Right atrium auricular region (tissue), 2 donors: Measurements from ENCODE around the gene PCAT6. TPM values are rescaled to one million over a fixed set of nuclear protein-coding genes. Genes with fewer than 3 reads are reported as not detected.

Source experiments
- DNase-seq: peaks from one replicate; pipeline ENCODE4 v3.0.0-alpha.2; 2019; ENCODE audit warnings: low spot score
- H3K27ac ChIP-seq, 2 donors: fragments of 200-600 bp; sonication (generic); 1 replicate in 1 of 2; 2 replicates in 1 of 2; pipeline ENCODE4 v1.5.1; 2016 to 2019
- H3K27me3 ChIP-seq, 2 donors: fragments of 200-600 bp; sonication (generic); one replicate each; pipeline versions ENCODE4 v1.5.1 to v1.6.0; 2017 to 2019
- H3K36me3 ChIP-seq: fragments of 200-600 bp; sonication (generic); one replicate; pipeline ENCODE4 v1.5.1; 2016
- H3K4me1 ChIP-seq, 2 donors: fragments of 200-600 bp; sonication (generic); one replicate each; pipeline versions ENCODE4 v1.5.1 to v1.6.0; 2017 to 2019
- H3K4me3 ChIP-seq, 2 donors: fragments of 200-600 bp; sonication (generic); 1 replicate in 1 of 2; 2 replicates in 1 of 2; pipeline ENCODE4 v1.5.1; 2017 to 2019; ENCODE audit warnings: mild to moderate bottlenecking in 1 of 2, moderate library complexity in 1 of 2
- H3K9me3 ChIP-seq, 2 donors: fragments of 200-600 bp; sonication (generic); one replicate each; pipeline ENCODE4 v1.5.1; 2019
- total RNA-seq, 2 donors: library from RNA; depleted of rRNA; stranded (reverse); fragments of >200 nt; gene quantifications; one replicate each; pipeline ENCODE4 v1.1.0, GENCODE V29; 2016
- TF ChIP-seq, protein P1 (sequence below), 2 donors: fragments of 200-600 bp; sonication (generic); IDR thresholded peaks; one replicate each; pipeline ENCODE4 v1.5.1; 2019; ENCODE audit warnings: antibody characterized with exemption in 2 of 2

The PCAT6 gene
- total RNA-seq, 2 donors from 2014 or later = not detected

GRCh38 chr1:202804126-202804525 lies 6.6 kb upstream of the PCAT6 start:
- peaks cover 0 to 31% of the 10 kb centered on the region in 2 donors for H3K4me1 ChIP-seq
- TF ChIP-seq, protein P1, sequence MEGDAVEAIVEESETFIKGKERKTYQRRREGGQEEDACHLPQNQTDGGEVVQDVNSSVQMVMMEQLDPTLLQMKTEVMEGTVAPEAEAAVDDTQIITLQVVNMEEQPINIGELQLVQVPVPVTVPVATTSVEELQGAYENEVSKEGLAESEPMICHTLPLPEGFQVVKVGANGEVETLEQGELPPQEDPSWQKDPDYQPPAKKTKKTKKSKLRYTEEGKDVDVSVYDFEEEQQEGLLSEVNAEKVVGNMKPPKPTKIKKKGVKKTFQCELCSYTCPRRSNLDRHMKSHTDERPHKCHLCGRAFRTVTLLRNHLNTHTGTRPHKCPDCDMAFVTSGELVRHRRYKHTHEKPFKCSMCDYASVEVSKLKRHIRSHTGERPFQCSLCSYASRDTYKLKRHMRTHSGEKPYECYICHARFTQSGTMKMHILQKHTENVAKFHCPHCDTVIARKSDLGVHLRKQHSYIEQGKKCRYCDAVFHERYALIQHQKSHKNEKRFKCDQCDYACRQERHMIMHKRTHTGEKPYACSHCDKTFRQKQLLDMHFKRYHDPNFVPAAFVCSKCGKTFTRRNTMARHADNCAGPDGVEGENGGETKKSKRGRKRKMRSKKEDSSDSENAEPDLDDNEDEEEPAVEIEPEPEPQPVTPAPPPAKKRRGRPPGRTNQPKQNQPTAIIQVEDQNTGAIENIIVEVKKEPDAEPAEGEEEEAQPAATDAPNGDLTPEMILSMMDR (IDR thresholded peaks at IDR 0.05) = no peak

GRCh38 chr1:202805886-202806844 lies 4.6 kb upstream of the PCAT6 start:
- H3K9me3 ChIP-seq = no peaks in the 10 kb centered on the region
- H3K27me3 ChIP-seq = no peaks in the 10 kb centered on the region
- H3K4me1 ChIP-seq = peaks cover 0 to 41% of the 10 kb centered on the region in 2 donors
- no peak for DNase-seq
- H3K36me3 ChIP-seq = no peaks in the 10 kb centered on the region
- TF ChIP-seq, protein P1 (IDR thresholded peaks at IDR 0.05) = no peak
- H3K4me3 ChIP-seq = peak overlapping the region; percentile 83 to 94
- H3K27ac ChIP-seq = peak overlapping the region; percentile 87 to 88

More at GRCh38 chr1:202804126-202804525, 6.6 kb upstream of the PCAT6 start:
- Histone ChIP-seq H3K4me3 (no peak overlapping the region), H3K36me3 (no peaks in the 10 kb centered on the region), H3K27ac (no peak overlapping the region), H3K27me3 (no peaks in the 10 kb centered on the region), H3K9me3 (no peaks in the 10 kb centered on the region)
- no peak for DNase-seq

DNA sequence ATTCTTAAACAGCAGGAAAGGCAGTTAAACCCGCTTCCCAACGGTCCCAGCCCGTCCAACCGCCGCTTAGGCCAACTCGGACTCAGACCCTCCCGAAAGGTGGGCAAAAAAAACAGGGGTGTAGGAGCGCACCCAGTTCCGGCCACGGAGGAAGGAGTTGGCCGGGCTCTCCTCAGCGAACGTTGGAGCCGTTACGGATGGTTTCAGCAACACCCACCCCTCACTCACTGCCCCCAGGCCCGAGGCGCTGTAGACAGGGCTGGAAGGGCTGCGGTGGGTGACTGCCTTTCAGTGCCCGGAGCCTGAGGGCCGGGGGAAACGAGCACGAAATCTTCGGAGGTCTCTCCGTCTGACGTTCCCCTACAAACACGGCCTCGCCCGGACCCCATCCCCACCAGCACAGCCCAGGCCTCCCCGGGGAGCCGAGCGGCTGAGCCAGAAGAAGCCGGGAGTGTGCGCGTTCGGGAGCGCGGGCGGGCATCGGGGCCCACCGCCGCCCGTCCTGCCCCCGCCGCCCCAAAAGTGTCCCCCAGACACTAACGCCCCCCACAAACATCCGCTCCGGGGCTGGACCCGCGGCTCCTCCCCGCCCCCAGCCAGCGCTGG lies 3.8 kb upstream of the PCAT6 start:
- TF ChIP-seq, protein P1 (IDR thresholded peaks at IDR 0.05) = no peak
- DNase-seq = peak; percentile 57
- H3K4me1 ChIP-seq = peaks cover 0 to 48% of the 10 kb centered on the region in 2 donors
- peak overlapping the region; percentile 87 to 88 for H3K27ac ChIP-seq
- H3K36me3 ChIP-seq = no peaks in the 10 kb centered on the region
- no peaks in the 10 kb centered on the region for H3K27me3 ChIP-seq
- no peaks in the 10 kb centered on the region for H3K9me3 ChIP-seq
- H3K4me3 ChIP-seq = peak overlapping the region; percentile 83 to 94

GRCh38 chr1:202807451-202807925 lies 3.3 kb upstream of the PCAT6 start:
- Histone ChIP-seq H3K4me1 (peaks cover 0 to 48% of the 10 kb centered on the region in 2 donors), H3K9me3 (no peaks in the 10 kb centered on the region)
- DNase-seq = peak; percentile 54

DNA sequence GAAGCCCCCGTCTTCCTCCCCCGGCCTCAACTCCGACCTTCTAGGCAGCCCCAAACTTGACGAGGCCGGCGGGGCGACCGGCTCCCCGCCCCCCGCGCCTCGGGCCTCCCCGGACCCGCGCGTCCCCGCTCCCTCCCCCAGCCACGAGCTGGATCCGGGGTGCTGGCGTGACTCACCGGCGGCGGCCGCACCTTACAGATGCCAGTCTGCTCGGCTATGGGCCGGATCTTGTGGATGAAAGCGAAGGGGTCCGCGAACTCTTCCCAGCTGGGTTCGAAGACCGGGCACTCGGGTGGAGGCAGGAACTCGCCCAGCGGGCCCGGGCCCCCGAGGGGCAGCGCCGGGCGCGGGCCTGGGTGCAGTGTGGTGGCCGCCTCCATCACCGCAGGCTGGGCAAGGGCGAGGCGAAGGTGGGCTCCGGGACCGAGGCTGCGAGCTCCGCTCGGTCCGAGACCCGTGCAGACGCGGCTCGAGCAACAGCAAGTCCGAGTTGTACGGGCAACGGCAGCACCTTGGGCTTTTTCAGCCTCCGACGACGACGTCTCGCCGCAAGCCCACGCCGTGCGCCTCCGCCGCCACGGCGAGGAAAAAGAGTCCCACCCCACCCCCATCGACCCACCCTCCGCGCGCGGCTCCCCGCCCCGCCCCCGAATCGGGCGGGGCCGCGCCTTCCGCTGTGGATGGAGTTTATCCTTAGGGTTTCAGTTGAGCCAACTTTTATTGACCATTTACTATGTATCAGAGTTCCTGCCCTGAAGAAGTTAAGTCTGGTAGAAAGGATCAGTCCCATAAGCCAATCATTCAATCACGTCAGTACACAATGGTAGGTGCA lies 2.6 kb upstream of the PCAT6 start, which contains the start of gene KDM5B:
KDM5B (minus strand) TSS at position 496 of the 832 bp plus-strand sequence; CDS start at position 380, 116 bp downstream.
- H3K4me1 ChIP-seq = peaks cover 0 to 44% of the 10 kb centered on the region in 2 donors
- DNase-seq = peak; percentile 61

More at GRCh38 chr1:202807451-202807925, 3.3 kb upstream of the PCAT6 start:
- H3K27ac ChIP-seq = peak overlapping the region; percentile 87 to 88
- peak overlapping the region; percentile 83 to 94 for H3K4me3 ChIP-seq
- TF ChIP-seq, protein P1 (IDR thresholded peaks at IDR 0.05) = no peak
- H3K36me3 ChIP-seq = no peaks in the 10 kb centered on the region
- no peaks in the 10 kb centered on the region for H3K27me3 ChIP-seq

More for the DNA sequence above, 2.6 kb upstream of the PCAT6 start, which contains the start of gene KDM5B:
- Histone ChIP-seq H3K9me3 (no peaks in the 10 kb centered on the region), H3K36me3 (no peaks in the 10 kb centered on the region), H3K27ac (peak within 1 kb of the TSS; percentile 87 to 88), H3K27me3 (no peaks in the 10 kb centered on the region), H3K4me3 (peak within 1 kb of the TSS; percentile 83 to 94)
- TF ChIP-seq, protein P1 (IDR thresholded peaks at IDR 0.05) = no peak
